Activated CD8-positive, alpha-beta memory T cell treated with anti-CD3 and anti-CD28 coated beads, Interleukin-2, amount 10 ng/mL, durations not matched to agents 7 days and 5 days (primary cell): Measurements from ENCODE around the gene KCNK5. TPM values are rescaled to one million over a fixed set of nuclear protein-coding genes. Genes with fewer than 3 reads are reported as not detected.

Source experiments
- ATAC-seq: fragments of 150-1000 bp; cut with Tn5 transposase; one replicate; pipeline ENCODE4 v1.10.0; 2021; ENCODE audit warnings: moderate library complexity
- CTCF ChIA-PET: fragments of 350-600 bp; sonication (Branson Sonifier 250); formaldehyde crosslinking; loops from one replicate; lab custom pipeline; 2021; ENCODE audit warnings: antibody characterized with exemption; lab: Charles Lee
- DNase-seq: peaks from one replicate; pipeline ENCODE4 v3.0.0-alpha.2; 2020
- H3K27ac Mint-ChIP-seq: one replicate; pipeline ENCODE4 v1.8.0; 2021; ENCODE audit warnings: mild to moderate bottlenecking, mixed read lengths
- H3K27me3 Mint-ChIP-seq: one replicate; pipeline ENCODE4 v1.8.0; 2021; ENCODE audit warnings: mixed read lengths
- H3K36me3 Mint-ChIP-seq: one replicate; pipeline ENCODE4 v1.8.0; 2021; ENCODE audit warnings: mild to moderate bottlenecking, mixed read lengths
- H3K4me1 Mint-ChIP-seq: one replicate; pipeline ENCODE4 v1.8.0; 2021; ENCODE audit warnings: mixed read lengths
- H3K4me3 Mint-ChIP-seq: one replicate; pipeline ENCODE4 v1.8.0; 2021; ENCODE audit warnings: mild to moderate bottlenecking, moderate library complexity, mixed read lengths
- H3K9me3 Mint-ChIP-seq: one replicate; pipeline ENCODE4 v1.8.0; 2022; ENCODE audit warnings: low read depth, mixed read lengths
- total RNA-seq, 2 experiments: library from RNA; stranded (reverse); gene quantifications; one replicate each; pipeline ENCODE4 v1.2.3, GENCODE V29; 2021

KCNK5 gene
- total RNA-seq, 2 experiments from 2014 or later: 19.1 to 30.8 TPM

GRCh38 chr6:39188098-39188450 is 41.2 kb downstream of the KCNK5 start:
- H3K27ac Mint-ChIP-seq: no peak overlapping the region
- peaks cover 17% of the 10 kb centered on the region for H3K36me3 Mint-ChIP-seq
- CTCF ChIA-PET: interaction anchor here (1.7 kb wide), 1 partner anchor 21 kb away, joined by 8 read pairs; no protein-coding TSS in a partner anchor
- DNase-seq: no peak
- no peaks in the 10 kb centered on the region for H3K27me3 Mint-ChIP-seq
- no peak overlapping the region for H3K4me3 Mint-ChIP-seq
- peaks cover 19% of the 10 kb centered on the region for H3K4me1 Mint-ChIP-seq
- ATAC-seq: no peak
- H3K9me3 Mint-ChIP-seq: no peaks in the 10 kb centered on the region

GRCh38 chr6:39184906-39185580 is 44.2 kb downstream of the KCNK5 start:
- ATAC-seq (no peak), DNase-seq (no peak)
- Mint-ChIP-seq H3K36me3 (peaks cover 15% of the 10 kb centered on the region), H3K9me3 (no peaks in the 10 kb centered on the region), H3K4me3 (no peak overlapping the region), H3K27me3 (no peaks in the 10 kb centered on the region), H3K4me1 (peaks cover 19% of the 10 kb centered on the region), H3K27ac (peak overlapping the region; percentile 37)
- CTCF ChIA-PET: interaction anchor here (1.2 kb wide), 1 partner anchor 118 kb away, joined by 3 read pairs; no protein-coding TSS in a partner anchor

- Mint-ChIP-seq H3K4me1 (peaks cover 1% of the 10 kb centered on the region), H3K36me3 (peaks cover 17% of the 10 kb centered on the region), H3K27me3 (no peaks in the 10 kb centered on the region), H3K9me3 (peaks cover 6% of the 10 kb centered on the region), H3K4me3 (no peak overlapping the region), H3K27ac (no peak overlapping the region)
- CTCF ChIA-PET: interaction anchor here (1.1 to 3.0 kb wide), 7 partner anchors 10 to 122 kb away, joined by 3 to 11 read pairs (median 3); no protein-coding TSS in a partner anchor
- DNase-seq: no peak
- no peak for ATAC-seq
These were observed 46.7 kb downstream of the KCNK5 start for GRCh38 chr6:39182604-39183003.

GRCh38 chr6:39181826-39182225 is 47.4 kb downstream of the KCNK5 start:
- DNase-seq: no peak
- Mint-ChIP-seq H3K36me3 (peaks cover 21% of the 10 kb centered on the region), H3K9me3 (peaks cover 11% of the 10 kb centered on the region)

GRCh38 chr6:39181333-39181732 is 47.9 kb downstream of the KCNK5 start:
- Mint-ChIP-seq H3K27ac (no peak overlapping the region), H3K9me3 (peaks cover 11% of the 10 kb centered on the region), H3K4me3 (no peak overlapping the region), H3K36me3 (peaks cover 22% of the 10 kb centered on the region), H3K27me3 (no peaks in the 10 kb centered on the region), H3K4me1 (no peaks in the 10 kb centered on the region)
- DNase-seq: no peak
- no peak for ATAC-seq
- CTCF ChIA-PET: interaction anchor here (1.3 to 3.0 kb wide), 4 partner anchors 15 to 124 kb away, joined by 3 to 11 read pairs (median 4); no protein-coding TSS in a partner anchor

More at GRCh38 chr6:39181826-39182225, 47.4 kb downstream of the KCNK5 start:
- no peak for ATAC-seq
- Mint-ChIP-seq H3K4me3 (no peak overlapping the region), H3K27ac (no peak overlapping the region), H3K27me3 (no peaks in the 10 kb centered on the region), H3K4me1 (no peaks in the 10 kb centered on the region)
- CTCF ChIA-PET: interaction anchor here (1.3 to 3.0 kb wide), 5 partner anchors 15 to 123 kb away, joined by 3 to 11 read pairs (median 4); no protein-coding TSS in a partner anchor

GRCh38 chr6:39178804-39179203 is 50.5 kb downstream of the KCNK5 start:
- Mint-ChIP-seq H3K9me3 (peaks cover 13% of the 10 kb centered on the region), H3K36me3 (peaks cover 17% of the 10 kb centered on the region), H3K4me1 (no peaks in the 10 kb centered on the region), H3K27ac (no peak overlapping the region), H3K4me3 (no peak overlapping the region), H3K27me3 (no peaks in the 10 kb centered on the region)
- ATAC-seq (no peak), DNase-seq (no peak)
- CTCF ChIA-PET: no interaction called here

- Mint-ChIP-seq H3K27me3 (no peaks in the 10 kb centered on the region), H3K27ac (no peak overlapping the region), H3K36me3 (peaks cover 16% of the 10 kb centered on the region), H3K9me3 (peaks cover 13% of the 10 kb centered on the region), H3K4me1 (no peaks in the 10 kb centered on the region), H3K4me3 (no peak overlapping the region)
- CTCF ChIA-PET: no interaction called here
- DNase-seq (no peak), ATAC-seq (no peak)
These were observed 51.0 kb downstream of the KCNK5 start for GRCh38 chr6:39178235-39178634.

- Mint-ChIP-seq H3K4me3 (no peak overlapping the region), H3K27me3 (no peaks in the 10 kb centered on the region), H3K4me1 (no peaks in the 10 kb centered on the region), H3K36me3 (peaks cover 18% of the 10 kb centered on the region), H3K27ac (no peak overlapping the region), H3K9me3 (peaks cover 13% of the 10 kb centered on the region)
- ATAC-seq (no peak), DNase-seq (no peak)
- CTCF ChIA-PET: interaction anchor here (1.0 to 1.8 kb wide), 2 partner anchors 10 to 126 kb away, joined by 5 read pairs; no protein-coding TSS in a partner anchor
These were observed 52.1 kb downstream of the KCNK5 start for GRCh38 chr6:39177130-39177529.

GRCh38 chr6:39173270-39173669 is 56.0 kb downstream of the KCNK5 start:
- Mint-ChIP-seq H3K9me3 (peaks cover 8% of the 10 kb centered on the region), H3K27ac (no peak overlapping the region), H3K4me3 (no peak overlapping the region), H3K4me1 (no peaks in the 10 kb centered on the region), H3K27me3 (no peaks in the 10 kb centered on the region), H3K36me3 (peaks cover 21% of the 10 kb centered on the region)
- DNase-seq: no peak
- CTCF ChIA-PET: interaction anchor here (1.0 to 11.8 kb wide), 2 partner anchors 10 to 134 kb away, joined by 3 to 306 read pairs; no protein-coding TSS in a partner anchor
- ATAC-seq: no peak

- CTCF ChIA-PET: interaction anchor here (1.0 to 11.8 kb wide), 2 partner anchors 11 to 135 kb away, joined by 3 to 306 read pairs; no protein-coding TSS in a partner anchor
- ATAC-seq (no peak), DNase-seq (no peak)
- H3K27ac Mint-ChIP-seq: no peak overlapping the region
- H3K27me3 Mint-ChIP-seq: no peaks in the 10 kb centered on the region
- peaks cover 4% of the 10 kb centered on the region for H3K9me3 Mint-ChIP-seq
- H3K4me1 Mint-ChIP-seq: no peaks in the 10 kb centered on the region
- H3K4me3 Mint-ChIP-seq: no peak overlapping the region
- peaks cover 17% of the 10 kb centered on the region for H3K36me3 Mint-ChIP-seq
These were observed 56.9 kb downstream of the KCNK5 start for GRCh38 chr6:39172377-39172757.

GRCh38 chr6:39171489-39172376 is 57.5 kb downstream of the KCNK5 start:
- Mint-ChIP-seq H3K9me3 (peaks cover 2% of the 10 kb centered on the region), H3K27ac (no peak overlapping the region), H3K36me3 (peaks cover 12% of the 10 kb centered on the region), H3K4me3 (no peak overlapping the region), H3K27me3 (no peaks in the 10 kb centered on the region), H3K4me1 (peaks cover 2% of the 10 kb centered on the region)
- ATAC-seq (no peak), DNase-seq (no peak)
- CTCF ChIA-PET: interaction anchor here (1.5 to 11.8 kb wide), 2 partner anchors 11 to 135 kb away, joined by 3 to 306 read pairs; no protein-coding TSS in a partner anchor

- Mint-ChIP-seq H3K9me3 (peaks cover 2% of the 10 kb centered on the region), H3K36me3 (peaks cover 12% of the 10 kb centered on the region), H3K4me3 (no peak overlapping the region), H3K27me3 (no peaks in the 10 kb centered on the region), H3K27ac (no peak overlapping the region), H3K4me1 (peaks cover 6% of the 10 kb centered on the region)
- CTCF ChIA-PET: interaction anchor here (0.9 to 11.8 kb wide), 3 partner anchors 12 to 174 kb away, joined by 3 to 306 read pairs (median 3); no protein-coding TSS in a partner anchor
- no peak for DNase-seq
- ATAC-seq: no peak
These were observed 58.4 kb downstream of the KCNK5 start for GRCh38 chr6:39170860-39171259.

GRCh38 chr6:39170389-39170788 is 58.9 kb downstream of the KCNK5 start:
- CTCF ChIA-PET: interaction anchor here (0.9 to 11.8 kb wide), 3 partner anchors 13 to 174 kb away, joined by 3 to 306 read pairs (median 3); no protein-coding TSS in a partner anchor
- H3K4me3 Mint-ChIP-seq: no peak overlapping the region
- H3K9me3 Mint-ChIP-seq: no peaks in the 10 kb centered on the region
- no peaks in the 10 kb centered on the region for H3K27me3 Mint-ChIP-seq
- no peak for ATAC-seq
- no peak overlapping the region for H3K27ac Mint-ChIP-seq
- DNase-seq: no peak
- H3K4me1 Mint-ChIP-seq: peaks cover 6% of the 10 kb centered on the region
- H3K36me3 Mint-ChIP-seq: peaks cover 10% of the 10 kb centered on the region
